Hepatocyte (in vitro differentiated cells): Measurements from ENCODE around the gene ZYG11A. TPM values are rescaled to one million over a fixed set of nuclear protein-coding genes. Genes with fewer than 3 reads are reported as not detected.

Experiments
- DNase-seq: peaks from one replicate; pipeline ENCODE4 v3.0.0-alpha.2; 2016; ENCODE audit warnings: low spot score
- H2AFZ ChIP-seq: fragments of 200-600 bp; sonication (generic); 2 replicates; pipeline ENCODE4 v1.6.0; 2016; ENCODE audit warnings: antibody characterized with exemption, mild to moderate bottlenecking
- H3K27ac ChIP-seq: fragments of 200-600 bp; sonication (generic); 2 replicates; pipeline ENCODE4 v1.5.1; 2016; ENCODE audit warnings: mild to moderate bottlenecking
- H3K27me3 ChIP-seq: fragments of 200-600 bp; sonication (generic); 2 replicates; pipeline ENCODE4 v1.6.1; 2016
- H3K36me3 ChIP-seq: fragments of 200-600 bp; sonication (generic); replicated peaks from 2 replicates; pipeline ENCODE4 v1.5.1; 2016; ENCODE audit warnings: low read depth; ENCODE audit not compliant: insufficient read depth
- H3K4me1 ChIP-seq: fragments of 200-600 bp; sonication (generic); 2 replicates; pipeline ENCODE4 v1.5.1; 2016; ENCODE audit warnings: mild to moderate bottlenecking, moderate library complexity; ENCODE audit not compliant: insufficient read depth
- H3K4me2 ChIP-seq: fragments of 200-600 bp; sonication (generic); 2 replicates; pipeline ENCODE4 v1.6.0; 2016
- H3K4me3 ChIP-seq: fragments of 200-600 bp; sonication (generic); 2 replicates; pipeline ENCODE4 v1.5.1; 2016; ENCODE audit warnings: mild to moderate bottlenecking
- H3K79me2 ChIP-seq: fragments of 200-600 bp; sonication (generic); 2 replicates; pipeline ENCODE4 v1.6.0; 2017; ENCODE audit warnings: mild to moderate bottlenecking
- H3K9me2 ChIP-seq: fragments of 200-600 bp; sonication (generic); replicated peaks from 2 replicates; pipeline ENCODE4 v1.6.0; 2017; ENCODE audit warnings: mild to moderate bottlenecking; ENCODE audit not compliant: insufficient read depth
- H3K9me3 ChIP-seq: fragments of 200-600 bp; sonication (generic); 2 replicates; pipeline ENCODE4 v1.5.1; 2016; ENCODE audit warnings: low read depth, mild to moderate bottlenecking
- H4K20me1 ChIP-seq: fragments of 200-600 bp; sonication (generic); 2 replicates; pipeline ENCODE4 v1.6.0; 2016; ENCODE audit warnings: mild to moderate bottlenecking; ENCODE audit not compliant: insufficient read depth, poor library complexity, severe bottlenecking
- EZH2 ChIP-seq: fragments of 200-600 bp; sonication (generic); IDR thresholded peaks from 2 replicates; pipeline ENCODE4 v1.6.1; 2016; ENCODE audit warnings: antibody characterized with exemption, mild to moderate bottlenecking, borderline replicate concordance
- EZH2phosphoT487 ChIP-seq: fragments of 200-600 bp; sonication (generic); IDR thresholded peaks from one replicate; pipeline ENCODE4 v1.6.1; 2018; ENCODE audit warnings: antibody characterized with exemption, mild to moderate bottlenecking, low read depth, moderate library complexity; ENCODE audit not compliant: unreplicated experiment, severe bottlenecking
- WGBS: methylation state at CpG from one replicate; pipeline ENCODE4 v1.1.6; 2016; ENCODE audit warnings: low lambda C conversion rate; ENCODE audit errors: missing lambda C conversion rate; 5-methylcytosine and 5-hydroxymethylcytosine counted together
- polyA plus RNA-seq: library from polyadenylated mRNA; unstranded; fragments of >200 nt; fragmentation: Nextera tagmentation; extraction: Ambion mirVana; gene quantifications from 2 replicates; pipeline ENCODE4 v1.2.1, GENCODE V29; 2016
- total RNA-seq: library from RNA; depleted of rRNA; stranded (reverse); fragments of >200 nt; gene quantifications from 2 replicates; pipeline ENCODE4 v1.2.3, GENCODE V29; 2014
- TF ChIP-seq, protein P1 (sequence below): fragments of 200-600 bp; sonication (generic); IDR thresholded peaks from 2 replicates; pipeline ENCODE4 v1.5.1; 2016; ENCODE audit warnings: antibody characterized with exemption, mild to moderate bottlenecking; ENCODE audit not compliant: poor library complexity

The ZYG11A gene
- total and polyA plus RNA-seq, 2 experiments from 2014 or later, result 0.40 to 1.8 TPM

DNA sequence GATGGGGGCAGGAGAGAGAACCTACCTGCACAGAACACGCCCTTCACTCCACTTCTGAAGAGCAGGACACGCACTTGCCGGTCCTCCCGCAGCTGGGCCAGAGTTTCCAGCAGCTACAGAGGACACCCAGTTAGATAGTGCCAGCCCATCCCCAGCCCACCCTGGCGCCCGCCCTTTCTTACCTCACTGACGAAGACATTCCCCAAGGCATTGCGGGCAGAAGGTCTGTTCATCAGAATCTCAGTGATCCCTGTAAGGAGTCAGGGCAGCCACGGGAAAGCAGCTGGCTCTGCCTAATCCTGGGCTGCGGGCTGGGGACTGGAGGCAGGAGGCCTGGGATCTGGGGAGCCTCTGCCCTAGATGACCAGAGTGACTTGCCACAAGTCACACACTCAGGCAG, 69.0 kb downstream of the ZYG11A start:
- Histone ChIP-seq H3K27ac (no peak overlapping the region), H3K9me2 (no peaks in the 10 kb centered on the region), H3K36me3 (no peaks in the 10 kb centered on the region), H3K4me3 (no peak overlapping the region), H3K27me3 (no peaks in the 10 kb centered on the region), H3K79me2 (no peaks in the 10 kb centered on the region), H3K9me3 (no peaks in the 10 kb centered on the region), H3K4me1 (no peaks in the 10 kb centered on the region), H3K4me2 (no peak overlapping the region), H4K20me1 (no peaks in the 10 kb centered on the region), H2AFZ (no peak overlapping the region)
- 93% methylated on average over 10 of the region's 10 CpGs for WGBS
- TF ChIP-seq EZH2phosphoT487, result no peak
- no peak for TF ChIP-seq EZH2
- TF ChIP-seq, protein P1, sequence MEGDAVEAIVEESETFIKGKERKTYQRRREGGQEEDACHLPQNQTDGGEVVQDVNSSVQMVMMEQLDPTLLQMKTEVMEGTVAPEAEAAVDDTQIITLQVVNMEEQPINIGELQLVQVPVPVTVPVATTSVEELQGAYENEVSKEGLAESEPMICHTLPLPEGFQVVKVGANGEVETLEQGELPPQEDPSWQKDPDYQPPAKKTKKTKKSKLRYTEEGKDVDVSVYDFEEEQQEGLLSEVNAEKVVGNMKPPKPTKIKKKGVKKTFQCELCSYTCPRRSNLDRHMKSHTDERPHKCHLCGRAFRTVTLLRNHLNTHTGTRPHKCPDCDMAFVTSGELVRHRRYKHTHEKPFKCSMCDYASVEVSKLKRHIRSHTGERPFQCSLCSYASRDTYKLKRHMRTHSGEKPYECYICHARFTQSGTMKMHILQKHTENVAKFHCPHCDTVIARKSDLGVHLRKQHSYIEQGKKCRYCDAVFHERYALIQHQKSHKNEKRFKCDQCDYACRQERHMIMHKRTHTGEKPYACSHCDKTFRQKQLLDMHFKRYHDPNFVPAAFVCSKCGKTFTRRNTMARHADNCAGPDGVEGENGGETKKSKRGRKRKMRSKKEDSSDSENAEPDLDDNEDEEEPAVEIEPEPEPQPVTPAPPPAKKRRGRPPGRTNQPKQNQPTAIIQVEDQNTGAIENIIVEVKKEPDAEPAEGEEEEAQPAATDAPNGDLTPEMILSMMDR, result no peak
- no peak for DNase-seq

DNA sequence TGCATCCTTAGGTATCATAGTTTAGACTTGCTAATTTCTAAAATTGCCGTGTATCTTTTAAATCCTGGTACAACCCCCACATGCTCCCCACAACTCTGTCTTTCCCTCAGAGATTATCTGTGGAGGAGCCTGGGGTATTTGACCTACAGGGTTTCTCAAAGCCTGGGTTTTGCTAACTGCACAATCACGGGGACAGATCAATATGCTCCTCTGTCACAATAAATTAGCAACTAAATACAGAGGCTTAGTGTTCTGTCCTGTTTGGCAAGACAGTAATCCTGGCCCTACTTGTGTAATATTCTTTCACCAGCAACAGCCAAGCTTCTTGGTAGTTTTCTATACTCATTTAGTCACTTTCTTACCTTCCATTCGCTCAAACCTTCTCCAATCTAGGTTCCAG, 70.5 kb downstream of the ZYG11A start:
- H3K9me3 ChIP-seq, result no peaks in the 10 kb centered on the region
- H3K27me3 ChIP-seq, result no peaks in the 10 kb centered on the region
- H2AFZ ChIP-seq, result no peak overlapping the region
- TF ChIP-seq EZH2 (no peak), EZH2phosphoT487 (no peak)
- TF ChIP-seq, protein P1, result no peak
- H3K9me2 ChIP-seq, result no peaks in the 10 kb centered on the region
- H3K36me3 ChIP-seq, result no peaks in the 10 kb centered on the region
- 71% methylated on average over 3 of the region's 3 CpGs for WGBS
- H4K20me1 ChIP-seq, result no peaks in the 10 kb centered on the region
- no peaks in the 10 kb centered on the region for H3K4me1 ChIP-seq
- no peak overlapping the region for H3K27ac ChIP-seq
- DNase-seq, result no peak
- no peak overlapping the region for H3K4me3 ChIP-seq
- H3K4me2 ChIP-seq, result no peak overlapping the region
- no peaks in the 10 kb centered on the region for H3K79me2 ChIP-seq

DNA sequence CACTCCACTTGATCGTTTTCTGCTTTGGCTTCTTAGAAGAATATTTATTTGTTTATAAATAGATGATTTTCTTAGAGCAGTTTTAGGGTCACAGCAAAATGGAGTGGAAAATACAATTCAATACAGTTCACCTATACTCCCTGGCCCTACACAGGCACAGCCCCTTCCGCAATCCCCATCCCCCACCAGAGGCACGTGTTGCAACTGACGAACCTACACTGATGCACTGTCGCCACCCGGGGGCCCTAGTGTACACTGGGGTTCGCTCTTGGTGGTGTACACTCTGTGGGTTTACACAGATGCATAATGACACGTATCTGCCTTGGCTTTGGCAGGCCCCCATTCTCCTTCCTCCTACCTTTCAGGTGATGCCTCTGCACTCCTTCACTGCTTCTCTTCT, 71.0 kb downstream of the ZYG11A start:
- Histone ChIP-seq H3K9me2 (no peaks in the 10 kb centered on the region), H3K4me2 (no peak overlapping the region), H4K20me1 (no peaks in the 10 kb centered on the region), H3K27ac (no peak overlapping the region), H3K27me3 (no peaks in the 10 kb centered on the region), H3K9me3 (no peaks in the 10 kb centered on the region), H3K4me1 (no peaks in the 10 kb centered on the region), H3K79me2 (no peaks in the 10 kb centered on the region), H2AFZ (no peak overlapping the region), H3K36me3 (no peaks in the 10 kb centered on the region), H3K4me3 (no peak overlapping the region)
- 65% methylated on average over 8 of the region's 8 CpGs for WGBS
- no peak for TF ChIP-seq EZH2
- TF ChIP-seq, protein P1, result no peak
- no peak for TF ChIP-seq EZH2phosphoT487
- no peak for DNase-seq

DNA sequence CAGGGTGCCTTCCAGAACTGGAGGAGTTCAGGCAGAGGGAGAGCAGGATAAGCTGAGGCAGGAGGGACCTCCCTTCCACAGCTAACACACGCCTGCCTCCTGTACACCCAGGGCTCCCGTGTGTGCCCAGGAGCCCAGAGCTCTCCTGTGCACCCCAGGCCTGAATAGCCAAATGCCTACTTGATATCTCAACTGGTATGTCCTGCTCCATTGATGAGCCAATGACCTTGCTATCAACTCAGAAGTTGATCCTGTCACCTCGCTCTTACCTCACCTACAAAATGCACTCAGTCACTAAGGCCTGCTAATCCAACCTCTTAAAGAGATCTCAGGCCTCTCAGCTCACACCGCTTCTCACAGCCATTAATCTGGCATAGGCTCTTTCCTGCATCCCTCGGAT, 71.9 kb downstream of the ZYG11A start:
- Histone ChIP-seq H3K36me3 (no peaks in the 10 kb centered on the region), H3K27ac (no peak overlapping the region), H3K27me3 (no peaks in the 10 kb centered on the region), H3K79me2 (no peaks in the 10 kb centered on the region), H4K20me1 (no peaks in the 10 kb centered on the region), H3K9me3 (no peaks in the 10 kb centered on the region), H3K4me3 (no peak overlapping the region), H2AFZ (no peak overlapping the region), H3K9me2 (no peaks in the 10 kb centered on the region), H3K4me1 (no peaks in the 10 kb centered on the region), H3K4me2 (no peak overlapping the region)
- DNase-seq, result no peak
- no peak for TF ChIP-seq EZH2phosphoT487
- TF ChIP-seq, protein P1, result no peak
- TF ChIP-seq EZH2, result no peak
- 86% methylated on average over 5 of the region's 5 CpGs for WGBS
